ENCODE data around the gene SEMG1.

Gene SEMG1, protein sequence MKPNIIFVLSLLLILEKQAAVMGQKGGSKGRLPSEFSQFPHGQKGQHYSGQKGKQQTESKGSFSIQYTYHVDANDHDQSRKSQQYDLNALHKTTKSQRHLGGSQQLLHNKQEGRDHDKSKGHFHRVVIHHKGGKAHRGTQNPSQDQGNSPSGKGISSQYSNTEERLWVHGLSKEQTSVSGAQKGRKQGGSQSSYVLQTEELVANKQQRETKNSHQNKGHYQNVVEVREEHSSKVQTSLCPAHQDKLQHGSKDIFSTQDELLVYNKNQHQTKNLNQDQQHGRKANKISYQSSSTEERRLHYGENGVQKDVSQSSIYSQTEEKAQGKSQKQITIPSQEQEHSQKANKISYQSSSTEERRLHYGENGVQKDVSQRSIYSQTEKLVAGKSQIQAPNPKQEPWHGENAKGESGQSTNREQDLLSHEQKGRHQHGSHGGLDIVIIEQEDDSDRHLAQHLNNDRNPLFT

DNA sequence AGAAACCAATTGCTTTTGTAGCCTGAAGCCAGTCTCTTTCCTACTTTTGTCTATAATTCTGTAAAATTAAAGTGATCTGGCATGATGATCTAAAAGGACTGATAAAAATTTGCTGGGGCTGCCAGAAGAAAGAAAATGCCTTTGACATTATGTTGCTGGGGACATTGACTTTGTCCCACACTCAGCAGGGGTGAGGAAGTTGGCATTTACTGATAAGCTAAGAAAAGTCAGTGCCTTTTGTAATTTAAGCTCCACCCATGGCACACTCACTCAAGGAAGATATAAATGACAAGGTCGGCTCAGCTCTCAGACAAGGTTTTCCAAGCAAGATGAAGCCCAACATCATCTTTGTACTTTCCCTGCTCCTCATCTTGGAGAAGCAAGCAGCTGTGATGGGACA, at the start of gene SEMG1:
TSS of gene SEMG1 (plus strand) at position 309 of the 400 bp plus-strand sequence. CDS start at position 330, 21 bp downstream.
- no peak for FAIRE-seq

GRCh38 chr20:45157962-45158361, 48.9 kb upstream of the SEMG1 start:
- no peak for FAIRE-seq

DNA sequence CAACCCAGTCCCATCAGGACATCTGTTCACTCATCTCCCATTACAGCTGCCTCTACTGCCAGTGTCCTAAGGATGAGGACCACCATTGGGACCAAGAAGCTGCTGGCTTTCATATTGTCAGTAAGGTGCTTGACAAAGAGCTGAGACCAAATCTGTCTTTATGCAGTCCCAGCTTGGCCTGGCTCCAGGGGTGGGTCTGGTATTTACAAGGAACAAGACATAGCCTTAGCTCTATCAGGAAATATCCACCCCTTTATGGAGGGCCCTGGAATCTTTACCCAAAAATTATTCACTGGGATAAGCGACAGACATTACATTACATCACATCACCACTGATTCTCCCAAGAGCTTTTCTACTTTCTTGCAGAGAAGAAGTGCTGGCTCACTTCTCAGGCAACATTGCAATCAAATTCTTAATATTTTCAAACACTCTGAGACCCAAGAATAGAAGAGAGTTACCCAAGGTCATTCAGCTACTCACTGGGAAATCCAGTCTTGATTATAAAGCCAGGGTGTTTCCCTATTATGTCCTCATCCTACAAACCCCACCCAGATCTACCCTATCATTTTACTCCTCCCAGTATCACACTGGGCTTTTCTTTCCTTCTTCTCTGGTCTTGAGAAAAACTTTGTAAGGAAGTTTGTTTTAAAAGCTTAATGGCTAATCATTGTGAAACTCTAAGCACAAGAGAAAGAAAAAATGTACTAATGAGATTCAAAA, 43.6 kb upstream of the SEMG1 start:
- FAIRE-seq = no peak

GRCh38 chr20:45164906-45165305, 41.9 kb upstream of the SEMG1 start:
- no peak for FAIRE-seq

- FAIRE-seq = no peak
Measured at GRCh38 chr20:45173522-45173921, 33.3 kb upstream of the SEMG1 start.

DNA sequence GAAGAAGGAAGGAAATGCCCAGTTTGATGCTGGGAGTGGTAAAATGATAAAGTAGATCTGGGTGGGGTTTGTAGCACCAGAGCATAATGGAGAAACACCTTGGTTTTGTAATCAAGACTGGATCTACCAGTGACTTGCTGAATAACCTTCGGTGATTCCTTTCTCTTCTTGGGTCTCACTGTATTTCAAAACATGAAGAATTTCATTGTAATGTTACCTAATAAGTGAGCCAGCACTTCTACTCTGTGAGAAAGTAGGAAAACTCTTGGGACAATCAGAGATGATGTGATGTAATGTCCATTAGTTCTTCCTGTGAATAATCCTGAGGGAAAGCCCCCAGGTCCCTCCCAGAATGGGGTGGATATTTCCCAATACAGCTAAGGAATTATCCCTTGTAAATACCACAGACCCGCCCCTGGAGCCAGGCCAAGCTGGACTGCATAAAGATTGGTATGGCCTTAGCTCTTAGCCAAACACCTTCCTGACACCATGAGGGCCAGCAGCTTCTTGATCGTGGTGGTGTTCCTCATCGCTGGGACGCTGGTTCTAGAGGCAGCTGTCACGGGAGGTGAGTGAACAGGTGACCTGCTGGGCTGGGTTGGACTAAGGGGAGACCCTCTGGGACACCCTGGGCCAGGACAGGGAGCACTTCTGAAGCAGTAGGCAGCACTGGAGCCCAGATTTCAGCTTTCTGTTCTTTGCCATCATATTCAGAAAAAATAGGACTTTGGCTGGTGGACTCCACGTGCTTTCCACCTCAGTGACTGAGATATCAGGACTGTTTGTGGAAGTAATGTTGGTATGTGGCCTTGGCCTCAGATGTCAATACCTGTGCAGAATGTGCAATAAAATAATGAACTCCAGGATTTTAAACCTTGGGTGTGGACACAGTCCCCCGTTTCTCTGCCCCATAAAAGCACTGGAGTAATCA, 32.1 kb upstream of the SEMG1 start, which contains the start of gene PI3:
TSS of gene PI3 (plus strand) at position 469 of the 931 bp plus-strand sequence. CDS start at position 490, 21 bp downstream.
- no peak for FAIRE-seq

DNA sequence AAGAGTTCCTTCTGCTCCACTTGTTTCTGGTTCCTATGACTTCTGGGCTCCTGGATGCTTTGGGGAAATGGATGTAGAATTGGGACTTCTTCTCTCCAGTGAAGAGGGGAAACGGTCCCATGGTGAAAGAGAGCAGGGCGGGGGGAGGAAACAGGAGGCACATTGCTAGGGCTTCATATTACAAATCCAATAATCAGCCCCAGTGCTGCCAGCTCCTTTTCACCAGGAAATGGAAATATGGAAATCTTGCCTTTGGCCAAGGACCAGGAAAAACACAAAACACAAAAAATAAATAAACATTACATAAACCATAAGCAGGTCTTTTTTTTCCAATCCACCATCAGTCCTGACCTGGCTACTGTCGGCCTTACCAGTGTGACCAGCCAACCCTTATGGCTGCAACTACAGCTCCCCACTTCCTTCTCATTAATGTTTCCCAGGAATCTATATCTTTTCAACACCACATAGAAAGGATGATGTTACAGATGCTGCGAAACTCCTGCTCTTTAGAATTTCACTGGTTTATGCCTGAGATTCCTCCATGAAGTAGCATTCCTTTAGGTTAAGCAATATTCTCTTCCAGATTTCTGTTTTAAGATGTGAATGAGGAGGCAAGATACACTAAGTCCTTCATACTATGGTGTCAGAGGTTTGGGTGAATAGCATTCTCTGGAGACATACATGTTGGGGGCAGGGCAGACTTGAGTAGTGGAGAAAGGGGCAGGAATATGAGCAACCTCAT, 30.1 kb upstream of the SEMG1 start:
- no peak for FAIRE-seq

GRCh38 chr20:45179166-45179565, 27.7 kb upstream of the SEMG1 start:
- no peak for FAIRE-seq

- no peak for FAIRE-seq
Measured at GRCh38 chr20:45181639-45182038, 25.2 kb upstream of the SEMG1 start.

- FAIRE-seq = no peak
Measured at GRCh38 chr20:45183084-45183483, 23.7 kb upstream of the SEMG1 start.

GRCh38 chr20:45187693-45188092, 19.1 kb upstream of the SEMG1 start:
- no peak for FAIRE-seq

DNA sequence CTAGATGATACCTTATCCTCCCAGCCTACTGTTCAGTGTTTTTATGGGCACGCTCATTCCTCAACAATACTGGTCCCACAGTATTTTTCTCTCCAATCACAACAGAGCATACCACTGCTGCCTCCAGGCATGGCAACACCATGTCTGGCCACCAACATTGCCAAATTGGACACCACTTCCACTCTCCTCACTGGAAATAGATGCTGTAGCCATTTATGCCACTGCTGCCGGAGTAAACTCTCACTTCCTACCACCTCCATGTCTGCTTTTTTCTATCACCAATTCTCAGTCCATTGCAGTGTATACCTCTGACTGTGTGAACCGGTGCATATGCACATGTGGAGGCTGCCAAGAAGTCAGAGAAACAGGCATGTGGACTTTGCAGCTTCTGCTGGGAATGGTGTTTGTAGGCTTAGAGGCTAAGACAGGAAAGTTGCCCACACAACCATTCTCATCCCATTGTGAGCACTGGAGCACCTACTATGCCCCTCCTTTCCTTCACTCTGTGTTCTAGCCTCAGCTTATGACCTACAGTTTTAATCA, 17.7 kb upstream of the SEMG1 start:
- FAIRE-seq = no peak

DNA sequence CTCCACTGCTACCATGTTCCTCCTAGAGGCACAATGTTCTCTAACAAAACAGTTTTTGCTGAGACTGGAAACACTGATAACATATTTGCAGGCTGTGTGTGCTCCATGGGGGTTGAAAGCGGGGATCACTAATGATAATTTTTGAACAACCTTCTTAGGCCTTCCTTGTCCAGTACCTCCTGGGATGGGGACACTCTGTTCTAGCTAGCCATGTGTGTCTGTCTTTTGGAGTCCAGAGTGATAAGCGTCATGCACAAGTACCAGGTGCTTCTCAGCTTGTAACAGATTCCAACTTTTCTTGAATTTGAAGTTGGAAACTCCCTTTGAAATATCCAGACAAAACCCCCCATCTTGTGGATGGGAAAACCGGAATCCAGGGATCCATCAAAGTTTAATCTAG, 17.0 kb upstream of the SEMG1 start:
- no peak for FAIRE-seq

DNA sequence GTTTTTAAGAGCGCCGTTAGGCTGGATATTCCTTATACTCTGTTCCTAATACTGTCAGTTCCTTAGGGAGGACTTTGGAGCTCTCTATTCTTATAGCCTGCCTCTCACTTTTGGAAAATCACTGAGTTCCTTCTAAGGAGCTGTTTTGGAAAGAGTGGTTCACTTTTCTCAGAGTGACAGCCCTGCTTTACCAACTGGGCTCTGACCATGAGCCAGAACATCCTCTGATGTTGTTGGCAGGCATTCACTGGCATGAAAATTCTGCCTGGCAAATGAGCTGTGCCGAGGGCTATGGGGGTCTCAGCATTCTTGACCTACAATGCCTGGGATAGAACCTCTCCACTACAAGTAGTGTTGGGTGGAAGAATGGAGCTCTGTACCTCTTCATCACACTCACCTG, 14.9 kb upstream of the SEMG1 start:
- FAIRE-seq = no peak

DNA sequence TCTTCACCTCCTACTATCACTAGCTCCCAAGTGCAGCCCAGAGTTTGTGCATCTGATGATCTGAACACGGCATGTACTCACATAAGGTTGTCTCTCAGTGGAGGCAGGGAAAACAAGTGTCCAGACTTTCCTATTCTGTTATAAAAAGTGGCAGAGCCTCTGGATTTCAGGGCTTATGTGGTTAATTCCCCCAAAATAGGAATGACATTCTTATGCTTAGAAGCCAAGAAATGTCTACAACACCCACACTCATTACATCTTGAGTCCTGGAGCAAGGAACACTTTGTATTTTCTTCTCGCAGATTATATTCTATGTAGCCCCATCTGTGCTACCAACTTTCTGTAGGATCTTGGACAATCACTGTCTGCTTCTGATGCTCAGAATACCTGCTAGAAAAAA, 13.5 kb upstream of the SEMG1 start:
- no peak for FAIRE-seq

- no peak for FAIRE-seq
Measured at GRCh38 chr20:45209924-45210323, 3.1 kb downstream of the SEMG1 start.

DNA sequence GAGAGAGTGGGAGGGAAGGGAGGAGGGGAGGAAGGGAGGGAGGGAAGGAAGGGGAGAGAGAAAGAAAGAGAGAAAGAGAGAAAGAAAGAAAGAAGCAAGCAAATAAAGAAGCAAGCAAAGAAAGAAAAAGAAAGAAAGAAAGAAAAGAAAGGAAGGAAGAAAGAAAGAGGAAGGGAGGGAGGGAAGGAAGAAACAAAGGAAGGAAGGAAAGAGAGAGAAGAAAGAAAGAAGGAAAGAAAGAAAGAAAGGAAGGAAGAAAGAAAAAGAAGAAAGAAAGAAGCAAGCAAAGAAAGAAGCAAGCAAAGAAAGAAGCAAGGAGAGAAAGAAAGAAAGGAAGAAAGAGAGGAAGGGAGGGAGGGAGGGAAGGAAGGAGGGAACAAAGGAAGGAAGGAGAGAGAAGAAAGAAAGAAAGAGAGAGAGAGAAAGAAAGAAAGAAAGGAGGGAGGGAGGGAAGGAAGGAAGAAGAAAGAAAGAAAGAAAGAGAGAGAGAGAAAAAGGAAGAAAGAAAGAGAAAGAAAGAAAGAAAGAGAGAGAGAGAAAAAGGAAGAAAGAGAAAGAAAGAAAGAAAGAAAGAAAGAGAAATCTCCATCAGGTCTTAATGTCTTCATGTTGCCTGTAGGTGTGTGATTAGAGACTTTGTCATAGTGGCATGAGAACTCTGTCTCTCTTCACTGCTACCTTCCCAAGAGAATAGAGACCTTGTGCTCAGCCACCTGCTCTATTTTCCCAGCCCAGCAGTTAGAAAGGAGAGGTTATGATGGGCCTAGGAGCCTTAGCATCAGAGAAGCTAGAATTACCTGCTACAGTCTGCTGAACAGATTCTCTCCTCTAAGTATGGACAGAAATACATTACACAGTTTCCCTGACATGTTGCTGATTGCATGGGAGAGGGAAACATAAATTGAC, 5.0 kb downstream of the SEMG1 start:
- FAIRE-seq = no peak

GRCh38 chr20:45212836-45213235, 6.0 kb downstream of the SEMG1 start:
- no peak for FAIRE-seq

DNA sequence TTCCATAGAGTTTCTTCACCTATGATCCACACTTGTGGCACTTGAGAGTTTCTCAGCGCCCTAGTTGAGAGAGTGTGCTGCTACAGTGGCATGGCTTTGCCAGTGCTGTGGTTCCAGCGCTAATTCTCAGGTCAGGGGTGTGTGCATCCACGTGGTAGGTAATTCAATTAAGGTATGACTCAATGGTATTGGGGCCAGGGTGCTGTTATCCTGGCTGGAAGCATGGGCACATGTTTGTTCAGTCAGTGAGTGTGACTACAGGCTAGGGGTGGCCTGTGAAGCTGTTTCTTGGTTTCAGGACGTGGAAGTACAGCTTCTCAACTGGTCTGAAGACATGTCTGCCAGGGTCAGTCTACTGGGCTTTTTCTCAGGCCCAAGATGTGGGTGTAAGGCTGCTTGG, 11.3 kb downstream of the SEMG1 start:
- FAIRE-seq = no peak

DNA sequence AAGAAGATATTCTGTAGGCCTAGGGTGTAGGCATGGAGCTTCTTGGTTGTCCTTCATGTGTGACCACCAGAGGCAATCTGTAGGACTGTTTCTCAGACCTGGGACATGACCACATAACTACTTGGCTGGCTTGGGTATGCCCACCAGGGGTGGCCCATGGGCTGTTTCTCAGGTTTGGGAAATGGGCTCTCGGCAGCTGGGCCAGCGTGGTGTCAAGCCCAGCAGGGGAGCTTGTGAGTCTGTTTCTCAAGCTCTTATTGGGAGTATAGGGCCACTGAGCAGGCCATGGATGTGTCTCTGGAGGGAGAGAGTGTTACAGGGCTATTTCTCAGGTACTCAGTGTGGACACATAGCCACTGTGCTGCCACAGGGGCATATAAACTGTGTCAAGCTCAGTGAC, 11.8 kb downstream of the SEMG1 start:
- no peak for FAIRE-seq

DNA sequence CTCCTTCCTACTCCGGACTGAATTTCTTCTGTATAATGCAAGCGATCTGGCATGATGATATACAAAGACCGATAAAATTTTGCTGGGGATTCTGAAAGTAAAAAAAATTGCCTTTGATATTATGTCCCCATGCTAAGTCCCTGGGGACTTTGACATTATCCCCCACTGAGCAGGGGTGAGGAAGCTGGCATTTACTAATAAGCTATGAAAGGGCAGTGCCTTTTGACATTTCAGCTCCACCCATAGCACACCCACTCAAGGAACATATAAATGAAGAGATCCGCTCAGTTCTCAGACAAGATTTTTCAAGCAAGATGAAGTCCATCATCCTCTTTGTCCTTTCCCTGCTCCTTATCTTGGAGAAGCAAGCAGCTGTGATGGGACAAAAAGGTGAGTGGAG, 14.2 kb downstream of the SEMG1 start, which contains the start of gene SEMG2:
TSS of gene SEMG2 (plus strand) at position 298 of the 400 bp plus-strand sequence. CDS start at position 315, 17 bp downstream.
- FAIRE-seq = no peak
